H1 (cell line): ENCODE data around the gene CTPS1.

Experiments
- CBX5 ChIP-seq: fragments of 300-800, 300-1000 bp; sonication (generic); IDR thresholded peaks from 2 replicates; pipeline ENCODE4 v1.7.1; 2016; ENCODE audit warnings: antibody characterized with exemption, low read length, low read depth
- CEBPB ChIP-seq: IDR thresholded peaks from 2 replicates; pipeline ENCODE4 v1.6.1; 2012; ENCODE audit warnings: low read depth, low read length
- CTCF ChIP-seq, 3 experiments: IDR thresholded peaks; 1 replicate in 2 of 3; 2 replicates in 1 of 3; pipeline versions ENCODE4 v1.5.1 to v1.6.1; 2011; ENCODE audit warnings: low read length in 3 of 3, mild to moderate bottlenecking in 3 of 3, inconsistent platforms in 2 of 3, low read depth in 1 of 3, moderate library complexity in 1 of 3; ENCODE audit not compliant: insufficient read depth in 1 of 3; ENCODE audit errors: control extremely low read depth in 1 of 3
- EZH2 ChIP-seq: fragments of 200-600 bp; sonication (generic); IDR thresholded peaks from 2 replicates; pipeline ENCODE4 v1.7.1; 2012; ENCODE audit warnings: low read depth, mild to moderate bottlenecking, moderate library complexity, low read length, inconsistent platforms; ENCODE audit not compliant: severe bottlenecking
- MAFK ChIP-seq: IDR thresholded peaks from 2 replicates; pipeline ENCODE4 v1.6.1; 2012; ENCODE audit warnings: low read depth, mild to moderate bottlenecking, improper control_type of control experiment, low read length
- POLR2A ChIP-seq, 2 experiments: IDR thresholded peaks; 1 replicate in 1 of 2; 2 replicates in 1 of 2; pipeline ENCODE4 v1.6.1; 2011; ENCODE audit warnings: low read depth in 2 of 2, low read length in 2 of 2, mild to moderate bottlenecking in 2 of 2; ENCODE audit errors: control extremely low read depth in 1 of 2
- POLR2AphosphoS5 ChIP-seq: IDR thresholded peaks from 2 replicates; pipeline ENCODE4 v1.6.1; 2011; ENCODE audit warnings: low read depth, low read length
- RNF2 ChIP-seq: fragments of 200-900, 300-1000 bp; sonication (generic); IDR thresholded peaks from 2 replicates; pipeline ENCODE4 v1.7.1; 2016; ENCODE audit warnings: borderline replicate concordance, low read depth, mild to moderate bottlenecking, antibody characterized with exemption, low read length; ENCODE audit not compliant: poor library complexity, severe bottlenecking; ENCODE audit errors: missing control alignments
- ZNF274 ChIP-seq: IDR thresholded peaks from 2 replicates; pipeline ENCODE4 v1.7.0; 2012; ENCODE audit warnings: low read length, borderline replicate concordance; ENCODE audit errors: extremely low read depth

- TF ChIP-seq RNF2: no peak
- TF ChIP-seq POLR2AphosphoS5: no peak
- TF ChIP-seq CTCF (IDR thresholded peaks at IDR 0.05; ENCODE audit: control extremely low read depth in 1 of 3, insufficient read depth in 1 of 3, low read depth in 1 of 3, low read length in 3 of 3): peak; percentile 19 to 46 (median 43); a peak in 3 of 4 replicates
- TF ChIP-seq EZH2: no peak
- no peak for TF ChIP-seq ZNF274
- no peak for TF ChIP-seq MAFK
- no peak for TF ChIP-seq CBX5
- no peak for TF ChIP-seq CEBPB
- TF ChIP-seq POLR2A (IDR thresholded peaks at IDR 0.05; ENCODE audit: control extremely low read depth in 1 of 2, low read depth in 2 of 2, low read length in 2 of 2): no peak
These were observed 43.9 kb downstream of the CTPS1 start for GRCh38 chr1:41023279-41023990.
